SW 1271 (cell line): ENCODE results near the gene ZNF208.
"Not testable (repeated sequence)": the region's sequence is repeated elsewhere in the genome, so short reads cannot be mapped to it uniquely, and the experiment has no call there.

Experiments used
- DNase-seq, 2 experiments: peaks; one replicate each; lab custom pipeline; 2025; lab: John Stamatoyannopoulos, UW

ZNF208 gene

DNA sequence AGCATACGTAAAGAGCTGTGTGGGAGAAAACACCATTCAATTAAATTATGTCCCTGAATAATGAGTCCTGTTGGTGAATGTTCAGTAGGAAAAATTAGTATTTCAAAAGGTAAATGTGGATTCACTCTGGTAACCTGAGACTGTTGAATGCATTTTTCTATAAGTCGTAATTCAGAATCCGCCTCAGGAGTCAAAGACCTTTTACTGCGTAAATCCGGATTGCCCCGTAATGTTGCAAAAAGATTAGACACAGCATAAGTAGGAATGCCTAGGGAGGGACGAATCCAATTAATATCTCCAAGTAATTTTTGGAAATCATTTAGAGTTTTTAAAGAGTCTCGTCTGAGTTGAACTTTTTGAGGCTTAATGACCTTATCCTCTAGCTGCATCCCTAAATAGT, 126.0 kb downstream of the ZNF208 start:
- not testable (repeated sequence) for DNase-seq

DNA sequence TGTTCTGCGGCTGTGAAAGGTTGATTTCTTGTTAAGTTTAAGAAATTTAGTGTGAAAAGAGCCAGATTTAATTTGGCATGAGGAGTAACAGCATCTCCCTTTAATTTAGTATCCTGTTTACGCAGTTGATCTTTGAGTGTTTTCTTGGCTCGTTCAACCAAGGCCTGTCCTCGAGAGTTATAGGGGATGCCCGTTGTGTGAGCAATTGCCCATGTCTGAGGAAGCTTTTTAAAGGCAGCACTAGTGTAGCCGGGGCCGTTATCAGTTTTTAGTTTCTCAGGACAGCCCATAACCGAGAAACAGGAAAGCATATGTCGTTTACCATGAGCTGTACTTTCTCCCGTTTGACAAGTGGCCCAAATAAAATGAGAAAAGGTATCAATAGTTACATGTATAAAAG, 127.2 kb downstream of the ZNF208 start:
- no peak for DNase-seq
